Ramos (cell line): ENCODE measurements around the gene DSC1.
"Not testable (repeated sequence)": the region's sequence is repeated elsewhere in the genome, so short reads cannot be mapped to it uniquely, and the experiment has no call there.

Experiments used
- in situ Hi-C: fragments of 300-500 bp; cut with MboI; formaldehyde crosslinking; loops from one replicate; pipeline ENCODE4 v1.14.3; 2022; ENCODE audit warnings: low sequenced_read_pairs; ENCODE audit not compliant: unreplicated experiment

The DSC1 gene

GRCh38 chr18:31162825-31163435, at the start of gene DSC1:
DSC1 (minus strand) TSS chr18:31162856; CDS start chr18:31162594, 262 bp downstream.
- in situ Hi-C loops: no loop called here

- in situ Hi-C loops: no loop called here
These were observed 48.4 kb upstream of the DSC1 start for GRCh38 chr18:31211047-31211446.

- in situ Hi-C loops: no loop called here
These were observed 46.4 kb upstream of the DSC1 start for GRCh38 chr18:31209041-31209440.

- in situ Hi-C loops: no loop called here
These were observed 44.7 kb upstream of the DSC1 start for GRCh38 chr18:31207391-31207790.

- in situ Hi-C loops: no loop called here
These were observed 44.2 kb upstream of the DSC1 start for GRCh38 chr18:31206787-31207381.

GRCh38 chr18:31206071-31206470, 43.4 kb upstream of the DSC1 start:
- in situ Hi-C loops: no loop called here

GRCh38 chr18:31205273-31205672, 42.6 kb upstream of the DSC1 start:
- in situ Hi-C loops: no loop called here

- in situ Hi-C loops: no loop called here
These were observed 42.2 kb upstream of the DSC1 start for GRCh38 chr18:31204833-31205232.

GRCh38 chr18:31204166-31204565, 41.5 kb upstream of the DSC1 start:
- in situ Hi-C loops: no loop called here

- in situ Hi-C loops: no loop called here
These were observed 41.1 kb upstream of the DSC1 start for GRCh38 chr18:31203794-31204148.

- in situ Hi-C loops: no loop called here
These were observed 40.6 kb upstream of the DSC1 start for GRCh38 chr18:31203096-31203793.

- in situ Hi-C loops: no loop called here
These were observed 36.6 kb upstream of the DSC1 start for GRCh38 chr18:31199190-31199769.

GRCh38 chr18:31197676-31198075, 35.0 kb upstream of the DSC1 start:
- in situ Hi-C loops: no loop called here

- in situ Hi-C loops: no loop called here
These were observed 32.4 kb upstream of the DSC1 start for GRCh38 chr18:31195063-31195462.

GRCh38 chr18:31192086-31192776, 29.6 kb upstream of the DSC1 start:
- in situ Hi-C loops: no loop called here

GRCh38 chr18:31190919-31191318, 28.3 kb upstream of the DSC1 start:
- in situ Hi-C loops: no loop called here

- in situ Hi-C loops: no loop called here
These were observed 27.1 kb upstream of the DSC1 start for GRCh38 chr18:31189757-31190156.

GRCh38 chr18:31185186-31185950, 22.7 kb upstream of the DSC1 start:
- in situ Hi-C loops: no loop called here

GRCh38 chr18:31183302-31183701, 20.6 kb upstream of the DSC1 start:
- in situ Hi-C loops: no loop called here

GRCh38 chr18:31177369-31177768, 14.7 kb upstream of the DSC1 start:
- in situ Hi-C loops: not testable (repeated sequence)
